ENCODE measurements around the gene PRMT7.

PRMT7 gene

GRCh38 chr16:68378436-68379415, 67.9 kb downstream of the PRMT7 start:
- DNase-seq, result no peak

- peak in 3 of 6 experiments; percentile 10 to 38 (median 27) for DNase-seq
Observed at GRCh38 chr16:68379472-68380347, 68.9 kb downstream of the PRMT7 start.

- DNase-seq, result no peak
Observed at GRCh38 chr16:68380348-68380670, 69.5 kb downstream of the PRMT7 start.

- no peak for DNase-seq
Observed at GRCh38 chr16:68380676-68381362, 70.0 kb downstream of the PRMT7 start.

- no peak for DNase-seq
Observed at GRCh38 chr16:68381363-68381724, 70.5 kb downstream of the PRMT7 start.

GRCh38 chr16:68382296-68382718, 71.5 kb downstream of the PRMT7 start:
- no peak for DNase-seq

GRCh38 chr16:68383858-68384257, 73.0 kb downstream of the PRMT7 start:
- DNase-seq, result no peak

- no peak for DNase-seq
Observed at GRCh38 chr16:68384288-68385161, 73.7 kb downstream of the PRMT7 start.

GRCh38 chr16:68385371-68385770, 74.6 kb downstream of the PRMT7 start:
- no peak for DNase-seq

- DNase-seq, result no peak
Observed at GRCh38 chr16:68386628-68387027, 75.8 kb downstream of the PRMT7 start.

GRCh38 chr16:68387301-68387700, 76.5 kb downstream of the PRMT7 start:
- no peak for DNase-seq

- DNase-seq, result no peak
Observed at GRCh38 chr16:68388124-68388523, 77.3 kb downstream of the PRMT7 start.

GRCh38 chr16:68389006-68389405, 78.2 kb downstream of the PRMT7 start:
- DNase-seq, result no peak

GRCh38 chr16:68389750-68390371, 79.0 kb downstream of the PRMT7 start:
- DNase-seq, result no peak

- DNase-seq, result no peak
Observed at GRCh38 chr16:68393333-68393732, 82.5 kb downstream of the PRMT7 start.

GRCh38 chr16:68395167-68395786, 84.5 kb downstream of the PRMT7 start:
- no peak for DNase-seq

- DNase-seq, result no peak
Observed at GRCh38 chr16:68395815-68396214, 85.0 kb downstream of the PRMT7 start.

GRCh38 chr16:68396481-68396880, 85.7 kb downstream of the PRMT7 start:
- peak; percentile 16 to 75 (median 52) for DNase-seq

- no peak for DNase-seq
Observed at GRCh38 chr16:68397710-68398201, 86.9 kb downstream of the PRMT7 start.

GRCh38 chr16:68399456-68399855, 88.6 kb downstream of the PRMT7 start:
- no peak for DNase-seq

Data from stimulated activated naive CD4-positive, alpha-beta T cell (primary cell).